Body of pancreas (tissue), 4 donors: ENCODE data around the gene RREB1.

ENCODE experiments used
- CTCF ChIP-seq, 7 experiments: fragments of 450-650 bp in 4 of 7; fragments of 200-600 bp in 3 of 7; sonication (generic) in 3 of 7; IDR thresholded peaks; one replicate each; pipeline ENCODE4 v1.5.1; 2016 to 2019; ENCODE audit warnings: antibody characterized with exemption in 7 of 7
- POLR2A ChIP-seq, 3 donors: fragments of 450-650 bp; IDR thresholded peaks; one replicate each; pipeline ENCODE4 v1.6.1; 2016; ENCODE audit warnings: antibody characterized with exemption in 3 of 3, mild to moderate bottlenecking in 2 of 3

GRCh38 chr6:7245668-7246393 is 138.1 kb downstream of the RREB1 start:
- TF ChIP-seq POLR2A (IDR thresholded peaks at IDR 0.05) (no peak), CTCF (IDR thresholded peaks at IDR 0.05) (no peak)
